HG03175 (cell line): ENCODE data around the gene HEG1.
A peak's percentile ranks its signal among the peaks of the same experiment; 100 is the strongest.

Source experiments
- ATAC-seq: cut with Tn5 transposase; IDR thresholded peaks from one replicate; pipeline ENCODE4 v1.9.1; 2021; ENCODE audit warnings: mild to moderate bottlenecking, moderate library complexity; ENCODE audit not compliant: unreplicated experiment

The HEG1 gene

GRCh38 chr3:125069968-125070745 lies 14.4 kb upstream of the HEG1 start:
- ATAC-seq = no peak

DNA sequence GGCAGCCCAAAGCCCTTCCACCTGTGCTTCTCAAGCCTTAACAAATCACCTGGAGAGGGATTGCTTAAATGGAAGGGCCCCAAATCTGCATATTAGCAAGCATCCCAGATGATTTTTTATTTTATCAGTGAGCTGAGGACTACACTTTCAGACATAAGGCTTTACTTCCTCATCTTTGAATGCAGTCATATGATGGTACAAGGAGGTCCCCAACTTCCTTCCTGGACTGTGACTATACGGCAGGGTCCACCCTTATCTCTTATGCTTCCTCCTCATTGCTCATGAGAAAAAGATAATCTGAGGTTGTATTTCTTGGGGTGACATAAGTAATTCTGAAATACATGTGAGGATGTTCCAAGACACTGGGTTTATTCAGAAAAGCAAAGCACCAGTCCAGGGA lies 13.7 kb upstream of the HEG1 start:
- no peak for ATAC-seq

- ATAC-seq = no peak
Observed at GRCh38 chr3:125068265-125068664, 12.5 kb upstream of the HEG1 start.

DNA sequence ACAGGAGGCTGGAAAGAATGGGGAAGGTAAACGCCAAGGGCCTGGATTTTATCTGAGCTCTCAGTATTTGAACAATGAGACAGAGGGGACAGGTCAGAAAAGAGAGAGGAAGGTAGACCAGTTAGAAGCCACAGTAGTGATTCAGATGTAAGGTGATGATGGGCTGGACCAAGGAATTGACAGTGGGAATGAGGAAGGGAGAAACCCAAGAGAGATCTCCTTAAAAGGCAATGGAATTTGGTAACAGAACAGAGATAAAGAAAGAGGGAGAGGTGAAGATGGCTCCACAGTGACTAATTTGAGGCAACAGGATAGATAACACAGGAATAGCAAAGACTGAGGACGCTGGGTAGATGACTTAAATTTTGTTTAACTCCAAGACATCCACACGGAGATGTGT lies 11.4 kb upstream of the HEG1 start:
- ATAC-seq = no peak

DNA sequence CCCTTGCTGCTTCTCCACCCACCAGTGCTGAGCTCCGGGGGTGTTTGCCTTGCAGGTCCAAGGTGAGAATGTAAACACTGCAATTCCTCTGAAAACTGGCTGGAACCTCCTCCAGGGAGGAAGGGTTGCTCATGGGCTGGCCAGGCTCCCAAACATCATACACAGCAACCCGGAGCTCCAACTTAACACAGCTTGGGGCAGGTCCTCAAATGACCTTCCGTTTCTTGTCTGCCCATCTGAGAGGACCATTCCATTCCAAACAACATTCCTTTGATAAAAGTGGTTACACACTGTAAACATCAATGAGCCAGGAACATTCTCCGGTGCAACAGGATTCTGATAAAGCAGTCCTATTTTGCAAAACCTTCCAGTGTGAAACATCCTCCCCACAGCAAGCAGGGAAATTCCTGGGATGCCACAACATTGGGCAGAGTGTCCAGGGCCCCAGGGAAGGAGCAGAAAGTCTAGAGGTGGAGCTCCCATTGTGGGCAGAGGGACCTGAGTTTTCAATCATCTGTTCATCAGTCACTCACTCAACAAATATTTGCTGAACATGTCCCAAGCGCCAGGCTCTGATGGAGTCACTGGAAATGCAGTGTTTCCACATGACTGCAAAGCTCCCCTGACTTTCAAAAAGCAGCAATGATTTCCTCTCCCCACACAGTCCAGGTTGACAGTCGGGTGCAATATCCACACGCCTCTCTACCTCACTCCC lies 7.3 kb upstream of the HEG1 start:
- ATAC-seq = no peak

DNA sequence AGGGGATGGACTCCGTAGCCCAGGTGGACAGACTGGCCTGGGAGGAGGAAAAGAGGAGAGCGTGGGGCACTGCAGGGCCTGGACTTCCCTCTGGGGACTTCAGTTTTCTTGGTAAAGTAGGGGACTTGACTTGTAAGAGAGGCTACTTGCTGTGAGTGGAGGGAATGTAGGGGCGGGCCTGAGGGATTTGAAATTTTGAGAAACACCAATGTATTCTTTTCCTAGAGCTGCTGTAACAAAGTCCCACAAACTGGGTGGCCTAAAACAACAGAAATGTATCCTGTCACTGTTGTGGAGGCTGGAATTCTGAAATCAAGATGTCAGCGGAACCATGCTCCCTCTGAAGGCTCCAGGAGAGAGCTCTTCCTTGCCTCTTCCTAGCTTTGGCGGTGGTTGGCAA lies 5.8 kb upstream of the HEG1 start:
- ATAC-seq = no peak

GRCh38 chr3:125061170-125061569 lies 5.4 kb upstream of the HEG1 start:
- no peak for ATAC-seq

DNA sequence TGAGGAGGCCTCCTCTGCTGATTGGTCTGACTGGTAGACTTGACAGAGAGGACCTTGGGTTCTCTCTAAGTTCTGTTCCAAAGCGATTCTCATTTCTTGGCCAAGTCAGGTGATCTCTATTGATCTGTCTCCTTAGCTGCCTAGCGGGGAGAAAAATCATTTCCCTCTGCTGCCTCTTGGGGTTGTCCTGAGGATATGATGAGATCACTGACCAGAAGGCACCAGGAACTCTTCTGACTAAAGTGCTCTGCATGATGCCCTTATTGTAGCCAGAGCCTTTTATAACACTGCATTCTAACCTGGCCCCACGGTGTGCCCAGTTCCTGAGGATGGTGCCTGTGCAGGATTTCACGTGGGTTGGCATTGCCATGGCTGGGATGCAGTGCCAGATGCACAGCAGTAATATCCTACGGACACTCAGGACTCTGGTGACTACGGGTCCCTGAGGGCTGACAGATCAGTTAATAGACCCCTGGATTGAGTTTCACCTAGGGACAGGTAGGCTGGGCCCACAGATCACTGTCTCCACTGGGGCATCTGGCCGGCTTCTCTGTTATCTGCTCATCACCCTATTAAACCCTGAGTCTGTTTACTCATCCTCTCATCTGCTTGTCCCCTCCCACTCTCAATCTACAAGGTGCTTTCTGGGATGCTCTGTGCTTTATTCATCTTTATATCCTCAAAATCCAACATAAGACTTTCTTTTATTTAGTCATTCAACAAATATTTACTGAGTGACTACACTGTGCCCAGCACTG lies 3.9 kb upstream of the HEG1 start:
- no peak for ATAC-seq

DNA sequence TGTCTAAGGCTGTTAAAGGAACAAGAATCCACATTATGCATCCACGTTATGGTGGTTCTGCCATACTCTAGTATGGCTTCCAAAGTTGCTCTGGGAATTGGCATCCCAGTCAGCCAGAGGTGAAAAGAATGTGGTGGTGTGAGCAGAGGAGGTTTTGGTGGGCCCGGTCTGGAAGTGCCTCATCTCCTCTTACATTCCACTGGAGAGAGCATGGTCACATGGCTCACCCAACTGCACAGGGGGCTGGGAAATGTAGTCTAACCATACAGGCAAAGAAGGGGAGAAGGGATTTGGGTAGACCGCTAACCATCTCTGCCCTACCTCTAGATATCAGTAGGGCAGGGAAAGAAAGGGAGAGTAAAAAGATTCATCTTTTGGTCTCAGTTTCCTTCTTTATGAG lies 3.2 kb upstream of the HEG1 start:
- ATAC-seq = no peak

- ATAC-seq = no peak
Observed at GRCh38 chr3:125058529-125058928, 2.7 kb upstream of the HEG1 start.

DNA sequence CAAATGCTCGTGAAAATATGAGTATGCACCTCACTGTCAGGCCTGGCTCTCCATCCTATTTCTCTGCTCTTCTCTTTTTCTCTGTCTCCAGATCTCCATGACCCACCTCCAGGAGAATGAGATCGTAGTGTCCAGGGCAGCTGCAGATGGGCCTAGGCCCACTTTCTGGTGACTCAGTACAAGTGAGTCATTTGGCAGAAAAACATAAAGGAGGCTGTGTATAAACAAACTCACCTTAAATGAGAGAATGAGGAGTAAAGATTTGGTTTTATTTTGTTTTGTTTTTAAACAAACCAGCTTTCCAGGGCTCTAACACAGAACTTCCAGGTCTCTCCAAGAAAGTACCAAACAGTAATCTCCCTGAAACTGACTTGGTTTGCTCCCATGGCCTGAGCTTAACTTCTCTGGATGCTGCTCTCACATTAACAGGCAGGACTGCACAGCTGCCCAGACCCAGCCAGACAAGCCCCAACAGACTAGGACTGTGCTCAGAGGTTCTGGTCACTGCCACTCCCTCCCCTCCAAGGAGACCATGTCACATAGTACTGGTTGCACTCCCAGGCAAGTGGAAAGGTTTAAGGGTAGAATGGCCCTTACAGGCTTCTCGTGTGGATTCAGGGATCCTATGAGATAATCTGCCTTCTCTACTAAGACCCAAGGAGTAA lies 1.5 kb upstream of the HEG1 start:
- ATAC-seq = no peak

GRCh38 chr3:125055331-125055912 lies 375 bp downstream of the HEG1 start:
- peak; percentile 17 for ATAC-seq

GRCh38 chr3:125054449-125055329 lies 1.1 kb downstream of the HEG1 start:
- ATAC-seq = peak; percentile 50

DNA sequence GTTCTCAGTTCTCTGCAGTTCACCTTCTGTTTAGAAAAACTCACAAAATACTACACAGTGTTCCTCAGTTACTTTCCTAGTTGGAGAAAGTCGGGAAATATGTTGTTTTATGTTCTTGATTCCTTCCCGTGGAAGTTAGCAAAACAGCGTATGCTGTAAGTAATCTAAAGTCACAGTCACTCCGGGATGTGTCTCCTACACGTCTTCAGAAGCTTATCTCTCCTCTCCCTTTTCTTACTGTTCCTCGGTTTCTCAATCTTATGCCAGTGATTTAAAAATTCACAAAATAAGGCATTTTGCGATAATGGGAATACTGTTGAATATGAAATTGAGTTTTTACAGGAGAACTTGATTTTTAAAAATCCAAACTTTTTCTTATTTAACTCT lies 1.7 kb downstream of the HEG1 start:
- ATAC-seq = no peak

GRCh38 chr3:125053304-125053699 lies 2.5 kb downstream of the HEG1 start:
- ATAC-seq = no peak

GRCh38 chr3:125052624-125053303 lies 3.0 kb downstream of the HEG1 start:
- ATAC-seq = no peak

DNA sequence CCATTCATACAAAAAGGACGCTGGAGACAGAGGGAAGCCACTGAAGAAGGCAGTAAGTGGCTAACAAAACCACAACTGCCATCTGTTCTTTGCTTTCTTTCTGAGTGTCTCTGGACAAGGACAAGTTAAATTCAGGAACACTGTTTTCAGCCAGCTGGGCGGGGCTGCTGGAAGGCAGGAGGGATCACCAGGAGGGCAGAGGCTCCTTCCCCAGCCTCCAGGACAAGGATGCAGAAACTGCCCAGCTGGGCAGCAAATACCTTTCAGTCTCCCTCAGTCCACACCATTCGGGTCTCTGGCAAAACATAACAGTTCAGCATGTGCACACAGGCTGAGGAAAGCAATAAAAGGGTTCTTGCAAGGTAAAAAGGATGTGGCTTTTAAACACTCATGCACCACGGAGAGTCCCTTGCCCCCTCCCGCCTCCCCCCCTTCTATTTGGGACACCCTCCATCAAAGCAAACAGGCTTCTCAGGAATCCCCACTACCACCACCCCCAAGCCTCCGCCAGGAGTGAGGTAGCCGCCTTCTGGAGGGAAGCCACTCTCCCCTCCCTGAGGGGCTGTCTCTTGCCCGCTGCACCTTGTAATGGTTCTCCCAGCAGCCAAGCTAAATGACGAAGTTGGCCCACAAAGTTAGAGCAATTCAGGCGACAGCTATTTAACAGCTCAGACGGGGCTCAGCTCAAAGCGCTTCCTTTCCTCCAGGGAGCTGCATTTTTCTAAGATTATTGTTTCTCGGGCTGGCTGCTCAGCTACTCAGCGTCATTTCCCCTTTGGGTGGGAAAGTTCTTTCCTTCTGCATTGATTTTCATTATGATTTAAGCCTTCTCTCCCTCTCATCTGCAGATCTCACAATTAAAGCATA lies 3.8 kb downstream of the HEG1 start:
- no peak for ATAC-seq

DNA sequence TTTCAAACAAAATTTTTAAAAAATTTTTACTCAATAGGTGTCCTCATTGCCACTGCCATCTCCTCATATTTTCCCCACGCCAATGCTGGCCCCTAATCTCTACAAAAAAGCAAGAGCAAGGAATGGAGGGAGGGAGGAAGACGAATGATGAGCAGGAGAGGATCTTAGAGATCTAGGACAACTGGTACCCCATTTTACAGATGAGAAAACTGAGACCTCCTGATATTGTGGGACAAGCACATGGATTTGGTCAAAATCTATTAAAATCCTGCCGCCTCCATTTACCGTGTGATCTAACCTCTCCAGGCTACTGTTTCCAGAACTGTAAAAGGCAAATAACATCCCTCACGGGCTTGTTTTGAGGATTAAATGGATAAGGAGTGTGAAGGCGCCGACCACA lies 4.6 kb downstream of the HEG1 start:
- no peak for ATAC-seq
